ENCODE measurements around the gene KCNMB2.

GRCh38 chr3:178569826-178570225 lies 33.6 kb downstream of the KCNMB2 start:
- TF ChIP-seq POLR2A (IDR thresholded peaks at IDR 0.05) (no peak), CTCF (IDR thresholded peaks at IDR 0.05) (no peak)

Measured in right lobe of liver (tissue), 4 donors.